Measurements from ENCODE around the gene NAP1L4.

The NAP1L4 gene

DNA sequence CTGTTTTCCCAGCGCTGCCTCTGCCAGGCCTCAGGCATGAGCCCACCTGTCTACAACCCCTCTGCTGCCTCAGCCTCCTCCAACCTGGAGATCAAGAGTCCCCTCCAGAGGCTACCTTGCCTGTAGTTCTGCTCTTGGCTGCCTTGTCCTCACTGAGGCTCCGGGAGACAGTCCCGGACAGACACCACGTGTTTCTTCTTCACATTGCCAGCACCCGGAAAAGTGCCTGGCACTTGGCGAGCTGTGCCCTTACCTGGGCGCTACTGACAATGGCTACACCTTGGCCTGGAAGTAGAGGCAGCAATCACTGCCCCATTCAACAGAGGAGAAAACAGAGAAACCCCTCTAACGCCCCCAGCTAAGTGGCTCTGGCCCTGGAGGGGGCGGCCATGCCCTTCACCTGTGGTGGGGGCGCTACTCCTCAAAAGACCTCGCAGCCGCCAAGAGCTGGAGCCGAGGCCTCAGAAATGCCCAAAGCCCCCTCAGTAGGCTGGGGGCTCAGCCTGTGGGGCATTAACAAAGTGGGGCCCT is 3.0 kb upstream of the NAP1L4 start:
- TF ChIP-seq, protein P1, sequence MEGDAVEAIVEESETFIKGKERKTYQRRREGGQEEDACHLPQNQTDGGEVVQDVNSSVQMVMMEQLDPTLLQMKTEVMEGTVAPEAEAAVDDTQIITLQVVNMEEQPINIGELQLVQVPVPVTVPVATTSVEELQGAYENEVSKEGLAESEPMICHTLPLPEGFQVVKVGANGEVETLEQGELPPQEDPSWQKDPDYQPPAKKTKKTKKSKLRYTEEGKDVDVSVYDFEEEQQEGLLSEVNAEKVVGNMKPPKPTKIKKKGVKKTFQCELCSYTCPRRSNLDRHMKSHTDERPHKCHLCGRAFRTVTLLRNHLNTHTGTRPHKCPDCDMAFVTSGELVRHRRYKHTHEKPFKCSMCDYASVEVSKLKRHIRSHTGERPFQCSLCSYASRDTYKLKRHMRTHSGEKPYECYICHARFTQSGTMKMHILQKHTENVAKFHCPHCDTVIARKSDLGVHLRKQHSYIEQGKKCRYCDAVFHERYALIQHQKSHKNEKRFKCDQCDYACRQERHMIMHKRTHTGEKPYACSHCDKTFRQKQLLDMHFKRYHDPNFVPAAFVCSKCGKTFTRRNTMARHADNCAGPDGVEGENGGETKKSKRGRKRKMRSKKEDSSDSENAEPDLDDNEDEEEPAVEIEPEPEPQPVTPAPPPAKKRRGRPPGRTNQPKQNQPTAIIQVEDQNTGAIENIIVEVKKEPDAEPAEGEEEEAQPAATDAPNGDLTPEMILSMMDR (conservative IDR thresholded peaks at IDR 0.05; ENCODE audit: control insufficient read depth, insufficient read depth, low read depth, low read length), result no peak
- DNase-seq (ENCODE audit: low read depth), result no peak
- no peak overlapping the region for H3K4me3 ChIP-seq (ENCODE audit: control insufficient read depth, low read depth, low read length)

DNA sequence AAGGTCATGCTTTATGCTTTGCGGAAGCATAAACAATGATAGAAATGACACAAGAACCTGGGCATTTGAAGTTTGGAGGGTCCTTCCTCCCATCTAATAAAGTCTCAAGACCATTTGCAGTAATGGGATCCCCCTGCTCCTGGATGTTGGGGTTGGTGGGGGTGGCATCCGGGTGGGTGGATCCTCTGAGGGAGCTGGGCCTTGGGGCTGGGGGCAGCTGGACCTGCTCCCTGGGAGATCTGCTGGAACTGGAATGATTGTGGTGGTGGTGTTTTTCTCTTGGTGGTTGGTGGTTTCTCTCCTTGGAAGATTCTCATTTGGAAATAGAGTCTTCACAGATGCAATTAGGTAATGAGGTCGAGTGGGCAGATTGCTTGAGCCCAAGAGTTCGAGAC is 2.2 kb upstream of the NAP1L4 start:
- no peak overlapping the region for H3K4me3 ChIP-seq (ENCODE audit: control insufficient read depth, low read depth, low read length)
- TF ChIP-seq, protein P1 (conservative IDR thresholded peaks at IDR 0.05; ENCODE audit: control insufficient read depth, insufficient read depth, low read depth, low read length), result no peak
- no peak for DNase-seq (ENCODE audit: low read depth)

DNA sequence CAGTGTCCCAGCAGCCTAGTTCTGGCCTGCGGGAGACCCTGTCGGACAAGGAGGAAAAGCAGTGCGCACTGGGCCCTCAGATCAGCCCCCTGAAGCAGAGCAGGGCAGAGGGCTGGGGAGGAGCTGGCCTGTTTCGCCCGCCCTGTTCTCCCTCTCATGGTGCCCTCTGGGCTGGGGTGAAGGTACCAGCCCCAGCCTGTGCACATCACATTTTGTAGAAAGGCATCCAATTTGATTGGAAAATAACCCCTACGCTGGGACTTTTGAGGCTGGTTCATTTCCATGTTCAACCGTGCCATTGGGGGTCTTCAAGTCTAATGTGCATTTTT is 832 bp upstream of the NAP1L4 start:
- no peak for DNase-seq (ENCODE audit: low read depth)
- H3K4me3 ChIP-seq (ENCODE audit: control insufficient read depth, low read depth, low read length), result peak overlapping the region; percentile 92
- TF ChIP-seq, protein P1 (conservative IDR thresholded peaks at IDR 0.05; ENCODE audit: control insufficient read depth, insufficient read depth, low read depth, low read length), result no peak

DNA sequence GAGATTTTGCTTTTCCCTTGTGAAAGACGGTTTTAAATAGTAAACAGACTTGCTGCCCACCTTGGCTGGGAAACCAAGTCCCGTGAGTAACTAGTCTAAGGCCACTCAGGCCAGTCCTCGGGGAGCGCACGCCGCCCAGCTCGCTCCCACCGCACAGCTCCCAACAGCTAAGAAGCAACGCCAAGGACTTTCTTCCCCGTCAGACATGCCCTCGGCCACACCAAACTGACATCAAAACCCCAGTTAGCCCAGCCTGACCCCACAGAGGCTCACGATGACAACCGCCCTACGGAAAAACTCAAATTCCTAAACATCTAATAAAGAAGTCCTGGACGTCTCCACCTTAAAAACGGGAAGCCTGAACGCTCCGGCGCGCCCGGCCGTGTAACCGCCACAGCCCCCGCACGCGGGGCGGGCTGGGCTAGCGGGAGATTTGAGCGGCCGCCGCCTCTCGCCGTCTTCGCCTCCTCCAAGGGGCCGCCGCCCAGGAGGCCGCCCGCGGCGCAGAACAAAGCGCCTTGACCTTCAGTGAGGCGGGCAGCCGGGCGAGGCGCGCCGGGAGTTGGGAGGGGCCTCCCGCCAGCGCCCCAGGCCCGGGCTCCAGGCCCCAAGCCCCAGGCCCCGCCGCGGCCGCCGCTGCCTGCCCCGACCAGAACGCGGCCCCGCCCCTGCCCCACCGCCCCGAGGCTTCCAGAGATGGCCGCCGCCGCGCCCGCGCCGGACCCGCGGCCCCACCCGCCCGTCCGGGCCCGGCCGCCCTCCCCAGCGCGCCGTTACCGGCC is 486 bp downstream of the NAP1L4 start:
- peak; percentile 34 for DNase-seq (ENCODE audit: low read depth)
- peak overlapping the region; percentile 92 for H3K4me3 ChIP-seq (ENCODE audit: control insufficient read depth, low read depth, low read length)
- TF ChIP-seq, protein P1 (conservative IDR thresholded peaks at IDR 0.05; ENCODE audit: control insufficient read depth, insufficient read depth, low read depth, low read length), result no peak

DNA sequence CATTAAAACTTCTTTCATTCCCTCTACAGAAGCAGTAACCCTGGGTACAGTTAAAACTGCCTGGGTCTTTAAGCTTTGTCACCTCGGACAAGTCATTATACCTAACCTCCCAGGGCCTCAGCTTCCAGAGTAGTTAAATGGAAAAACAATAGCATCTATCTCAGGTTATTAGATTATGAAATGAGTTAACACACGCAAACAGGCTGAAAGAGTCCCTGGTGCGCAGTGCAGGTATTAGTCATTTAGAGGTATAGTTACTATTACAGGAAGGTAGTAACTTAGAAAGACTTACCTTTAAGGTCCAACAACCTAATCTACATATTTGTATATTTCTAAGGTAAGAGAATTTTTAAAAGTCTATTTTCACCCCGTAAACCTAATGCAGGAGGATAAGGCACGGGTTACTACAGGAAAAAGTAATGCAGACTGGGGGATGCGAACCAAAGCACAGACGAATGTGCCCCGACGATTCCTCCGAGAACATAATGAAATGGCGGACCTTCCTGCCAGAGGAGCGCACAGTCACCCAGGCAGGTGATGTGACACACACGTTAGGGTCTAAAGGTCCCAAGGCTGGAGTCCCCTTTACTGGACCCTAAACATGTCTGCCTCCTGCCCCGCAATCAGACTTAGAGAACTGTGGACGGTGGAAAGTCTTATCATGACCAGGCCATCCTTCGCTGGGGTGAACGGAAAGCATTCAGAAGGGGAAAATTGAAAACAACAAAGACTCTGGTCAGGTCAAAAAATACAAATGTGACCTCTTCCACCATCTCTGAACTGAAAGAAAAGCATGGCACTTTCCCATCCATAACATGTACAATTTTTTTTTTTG is 1.3 kb downstream of the NAP1L4 start:
- H3K4me3 ChIP-seq (ENCODE audit: control insufficient read depth, low read depth, low read length), result peak overlapping the region; percentile 92
- TF ChIP-seq, protein P1 (conservative IDR thresholded peaks at IDR 0.05; ENCODE audit: control insufficient read depth, insufficient read depth, low read depth, low read length), result no peak
- DNase-seq (ENCODE audit: low read depth), result no peak

DNA sequence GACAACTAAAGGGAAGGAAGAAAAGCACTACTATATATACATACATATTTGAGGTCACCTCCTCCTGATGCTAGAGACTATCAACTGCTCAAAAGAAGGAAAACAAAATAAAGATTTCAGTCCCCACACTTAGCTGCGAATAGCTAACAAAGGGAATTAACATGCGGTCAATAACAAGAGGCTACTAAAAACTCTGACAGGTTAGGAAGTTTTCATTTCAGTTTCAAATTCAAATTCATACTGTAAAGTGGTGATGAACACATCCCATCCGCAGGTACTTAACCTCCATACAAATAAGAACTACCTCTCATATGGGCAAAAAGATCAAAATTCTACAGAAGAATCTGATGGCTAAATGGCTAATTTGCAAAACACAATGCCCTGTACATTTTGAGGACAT is 2.6 kb downstream of the NAP1L4 start:
- no peak for DNase-seq (ENCODE audit: low read depth)
- TF ChIP-seq, protein P1 (conservative IDR thresholded peaks at IDR 0.05; ENCODE audit: control insufficient read depth, insufficient read depth, low read depth, low read length), result no peak
- H3K4me3 ChIP-seq (ENCODE audit: control insufficient read depth, low read depth, low read length), result peak overlapping the region; percentile 92

Measured in fibroblast of mammary gland (primary cell).